Measurements from ENCODE around the gene SKP1. TPM values are rescaled to one million over a fixed set of nuclear protein-coding genes. Genes with fewer than 3 reads are reported as not detected.

The SKP1 gene
- total RNA-seq, 1 experiment from 2014 or later, result 220 TPM

GRCh38 chr5:134178096-134178419 lies 1.3 kb upstream of the SKP1 start:
- no peaks in the 10 kb centered on the region for H3K9me3 ChIP-seq (ENCODE audit: low read length)
- H3K9ac ChIP-seq (ENCODE audit: low read length), result no peak overlapping the region
- no peaks in the 10 kb centered on the region for H3F3A ChIP-seq (ENCODE audit: low read length, unreplicated experiment)
- no peaks in the 10 kb centered on the region for H3K9me2 ChIP-seq (replicated peaks; ENCODE audit: low read length)
- 0 out of 2 replicates have a peak overlapping the region, but pooled peaks have one; percentile 89 for H2AFZ ChIP-seq (ENCODE audit: low read length)
- H3K4me2 ChIP-seq (ENCODE audit: low read length), result peak overlapping the region; percentile 89
- no peaks in the 10 kb centered on the region for H3K27me3 ChIP-seq (ENCODE audit: low read length)
- TF ChIP-seq EZH2phosphoT487 (IDR thresholded peaks at IDR 0.05; ENCODE audit: borderline replicate concordance, low read length), result no peak
- TF ChIP-seq CTCF (conservative IDR thresholded peaks at IDR 0.05; ENCODE audit: low read depth, low read length), result no peak
- intact Hi-C loops (cut with micrococcal nuclease), result no loop called here
- no peak for DNase-seq
- no peak for ATAC-seq
- H3K4me3 ChIP-seq (ENCODE audit: low read length), result peak overlapping the region; percentile 94; the same call in 1 of the 2 replicates
- peaks cover 16% of the 10 kb centered on the region for H3K4me1 ChIP-seq (ENCODE audit: insufficient read depth, low read length)
- peaks cover 39% of the 10 kb centered on the region for H3K79me2 ChIP-seq (ENCODE audit: low read length)
- peaks cover 34% of the 10 kb centered on the region for H4K20me1 ChIP-seq (ENCODE audit: low read length)
- POLR2A ChIA-PET (ENCODE audit: unreplicated experiment), result interaction anchor here (0.5 kb wide), 1 partner anchor 195 kb away, joined by 4 read pairs; no protein-coding TSS in a partner anchor
- no peak overlapping the region for H3K27ac ChIP-seq (ENCODE audit: low read length)
- H3K36me3 ChIP-seq (ENCODE audit: low read depth, low read length), result peaks cover 6% of the 10 kb centered on the region; the same call in 1 of the 2 replicates
- BruUV-seq (replicated peaks), result no TSS peak
- CTCF ChIA-PET, result no interaction called here

GRCh38 chr5:134177369-134178095 lies 782 bp upstream of the SKP1 start:
- DNase-seq (peak; percentile 26), ATAC-seq (peak; percentile 37)
- Histone ChIP-seq H3K4me3 (ENCODE audit: low read length) (peak overlapping the region; percentile 94), H3F3A (ENCODE audit: low read length, unreplicated experiment) (no peaks in the 10 kb centered on the region), H3K9ac (ENCODE audit: low read length) (peak overlapping the region; percentile 100), H3K36me3 (ENCODE audit: low read depth, low read length) (peaks cover 7% of the 10 kb centered on the region; the same call in 1 of the 2 replicates), H3K27ac (ENCODE audit: low read length) (peak overlapping the region; percentile 92), H3K9me2 (replicated peaks; ENCODE audit: low read length) (no peaks in the 10 kb centered on the region), H4K20me1 (ENCODE audit: low read length) (peaks cover 34% of the 10 kb centered on the region), H3K4me1 (ENCODE audit: insufficient read depth, low read length) (peaks cover 16% of the 10 kb centered on the region), H3K4me2 (ENCODE audit: low read length) (peak overlapping the region; percentile 89), H2AFZ (ENCODE audit: low read length) (peak overlapping the region; percentile 89), H3K9me3 (ENCODE audit: low read length) (no peaks in the 10 kb centered on the region), H3K79me2 (ENCODE audit: low read length) (peaks cover 44% of the 10 kb centered on the region), H3K27me3 (ENCODE audit: low read length) (no peaks in the 10 kb centered on the region)
- ChIA-PET POLR2A (ENCODE audit: unreplicated experiment) (interaction anchor here (0.6 to 0.9 kb wide), 2 partner anchors 70 to 81 kb away, joined by 3 to 8 read pairs; no protein-coding TSS in a partner anchor), CTCF (no interaction called here)
- no peak for TF ChIP-seq CTCF (conservative IDR thresholded peaks at IDR 0.05; ENCODE audit: low read depth, low read length)
- TF ChIP-seq EZH2phosphoT487 (IDR thresholded peaks at IDR 0.05; ENCODE audit: borderline replicate concordance, low read length), result no peak
- no peak for TF ChIP-seq EZH2 (IDR thresholded peaks at IDR 0.05; ENCODE audit: low read length, unreplicated experiment)
- intact Hi-C loops (cut with micrococcal nuclease), result loop anchor here (2.0 kb wide), 1 partner anchor 47 kb away; no protein-coding TSS in a partner anchor
- BruUV-seq (replicated peaks), result TSS peak; percentile 93

Measured in PC-3 (cell line).